SK-N-SH (cell line): ENCODE results near the gene FAM149A.

ENCODE experiments used
- EP300 ChIP-seq, 2 experiments: IDR thresholded peaks; 2 replicates each; pipeline versions ENCODE4 v1.4.0 to v1.6.1; 2012; ENCODE audit warnings: borderline replicate concordance in 1 of 2, low read depth in 1 of 2, low read length in 1 of 2
- FOSL2 ChIP-seq: IDR thresholded peaks from 2 replicates; pipeline ENCODE4 v1.4.0; 2012; ENCODE audit warnings: low read depth, mild to moderate bottlenecking, moderate library complexity, borderline replicate concordance
- GATA2 ChIP-seq: sonication (generic); formaldehyde crosslinking; IDR thresholded peaks from 2 replicates; pipeline ENCODE4 v1.5.0; 2020; ENCODE audit warnings: mild to moderate bottlenecking, missing genetic modification reagents
- POLR2AphosphoS5 ChIP-seq: IDR thresholded peaks from 2 replicates; pipeline ENCODE4 v1.6.1; 2012; ENCODE audit warnings: low read depth, low read length
- TF ChIP-seq, protein P1 (sequence below): IDR thresholded peaks from 2 replicates; pipeline ENCODE4 v1.6.1; 2012; ENCODE audit warnings: mild to moderate bottlenecking, low read depth, low read length, moderate library complexity

DNA sequence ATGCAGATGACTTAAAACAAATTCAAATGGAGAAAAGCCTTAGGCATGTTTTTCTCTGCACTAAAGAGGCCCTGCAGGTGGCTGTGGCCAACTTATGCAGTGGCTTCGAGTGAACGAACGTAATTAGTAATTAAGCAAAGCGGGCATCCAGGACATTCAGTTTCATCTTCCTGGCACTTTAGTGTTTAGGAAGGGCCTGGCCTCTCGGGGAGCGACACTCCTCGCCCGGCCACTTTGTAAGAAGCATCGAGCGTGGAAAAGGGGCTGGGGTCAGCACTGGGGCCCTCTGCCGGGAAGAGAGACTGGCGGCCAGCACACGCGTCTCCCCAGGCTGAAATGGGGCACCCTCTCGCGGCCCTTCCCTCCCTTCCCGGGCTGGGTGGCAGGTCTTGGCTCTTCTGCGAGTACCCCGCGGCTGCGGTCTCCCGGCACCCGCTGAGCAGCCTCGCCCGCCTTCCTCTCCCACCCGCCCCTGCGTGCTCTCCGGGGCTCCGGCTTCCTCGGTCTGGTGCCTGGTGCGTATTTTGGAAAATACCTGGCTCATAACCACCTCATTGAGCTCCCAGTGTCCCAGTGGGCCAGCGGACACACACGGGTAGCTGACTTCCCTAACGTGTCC is 86.2 kb downstream of the FAM149A start:
- TF ChIP-seq GATA2 (CRISPR knock-in tag) = no peak
- no peak for TF ChIP-seq POLR2AphosphoS5
- no peak for TF ChIP-seq FOSL2
- TF ChIP-seq EP300 (IDR thresholded peaks at IDR 0.05; ENCODE audit: borderline replicate concordance in 1 of 2, low read depth in 1 of 2, low read length in 1 of 2) = no peak
- TF ChIP-seq, protein P1, sequence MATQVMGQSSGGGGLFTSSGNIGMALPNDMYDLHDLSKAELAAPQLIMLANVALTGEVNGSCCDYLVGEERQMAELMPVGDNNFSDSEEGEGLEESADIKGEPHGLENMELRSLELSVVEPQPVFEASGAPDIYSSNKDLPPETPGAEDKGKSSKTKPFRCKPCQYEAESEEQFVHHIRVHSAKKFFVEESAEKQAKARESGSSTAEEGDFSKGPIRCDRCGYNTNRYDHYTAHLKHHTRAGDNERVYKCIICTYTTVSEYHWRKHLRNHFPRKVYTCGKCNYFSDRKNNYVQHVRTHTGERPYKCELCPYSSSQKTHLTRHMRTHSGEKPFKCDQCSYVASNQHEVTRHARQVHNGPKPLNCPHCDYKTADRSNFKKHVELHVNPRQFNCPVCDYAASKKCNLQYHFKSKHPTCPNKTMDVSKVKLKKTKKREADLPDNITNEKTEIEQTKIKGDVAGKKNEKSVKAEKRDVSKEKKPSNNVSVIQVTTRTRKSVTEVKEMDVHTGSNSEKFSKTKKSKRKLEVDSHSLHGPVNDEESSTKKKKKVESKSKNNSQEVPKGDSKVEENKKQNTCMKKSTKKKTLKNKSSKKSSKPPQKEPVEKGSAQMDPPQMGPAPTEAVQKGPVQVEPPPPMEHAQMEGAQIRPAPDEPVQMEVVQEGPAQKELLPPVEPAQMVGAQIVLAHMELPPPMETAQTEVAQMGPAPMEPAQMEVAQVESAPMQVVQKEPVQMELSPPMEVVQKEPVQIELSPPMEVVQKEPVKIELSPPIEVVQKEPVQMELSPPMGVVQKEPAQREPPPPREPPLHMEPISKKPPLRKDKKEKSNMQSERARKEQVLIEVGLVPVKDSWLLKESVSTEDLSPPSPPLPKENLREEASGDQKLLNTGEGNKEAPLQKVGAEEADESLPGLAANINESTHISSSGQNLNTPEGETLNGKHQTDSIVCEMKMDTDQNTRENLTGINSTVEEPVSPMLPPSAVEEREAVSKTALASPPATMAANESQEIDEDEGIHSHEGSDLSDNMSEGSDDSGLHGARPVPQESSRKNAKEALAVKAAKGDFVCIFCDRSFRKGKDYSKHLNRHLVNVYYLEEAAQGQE = no peak
